Erythroblast (primary cell): ENCODE data around the gene CH25H.

ENCODE experiments used
- GATA1 ChIP-seq: IDR thresholded peaks from 2 replicates; pipeline ENCODE4 v1.6.1; 2011; ENCODE audit warnings: low read depth, mild to moderate bottlenecking, control low read depth, low read length, moderate library complexity
- POLR2A ChIP-seq: IDR thresholded peaks from 2 replicates; pipeline ENCODE4 v1.6.1; 2011; ENCODE audit warnings: mild to moderate bottlenecking, low read length

- TF ChIP-seq POLR2A (no peak), GATA1 (no peak)
Observed at GRCh38 chr10:89210794-89211425, 3.8 kb upstream of the CH25H start.
